ENCODE data around the gene MYH11.

Gene MYH11

DNA sequence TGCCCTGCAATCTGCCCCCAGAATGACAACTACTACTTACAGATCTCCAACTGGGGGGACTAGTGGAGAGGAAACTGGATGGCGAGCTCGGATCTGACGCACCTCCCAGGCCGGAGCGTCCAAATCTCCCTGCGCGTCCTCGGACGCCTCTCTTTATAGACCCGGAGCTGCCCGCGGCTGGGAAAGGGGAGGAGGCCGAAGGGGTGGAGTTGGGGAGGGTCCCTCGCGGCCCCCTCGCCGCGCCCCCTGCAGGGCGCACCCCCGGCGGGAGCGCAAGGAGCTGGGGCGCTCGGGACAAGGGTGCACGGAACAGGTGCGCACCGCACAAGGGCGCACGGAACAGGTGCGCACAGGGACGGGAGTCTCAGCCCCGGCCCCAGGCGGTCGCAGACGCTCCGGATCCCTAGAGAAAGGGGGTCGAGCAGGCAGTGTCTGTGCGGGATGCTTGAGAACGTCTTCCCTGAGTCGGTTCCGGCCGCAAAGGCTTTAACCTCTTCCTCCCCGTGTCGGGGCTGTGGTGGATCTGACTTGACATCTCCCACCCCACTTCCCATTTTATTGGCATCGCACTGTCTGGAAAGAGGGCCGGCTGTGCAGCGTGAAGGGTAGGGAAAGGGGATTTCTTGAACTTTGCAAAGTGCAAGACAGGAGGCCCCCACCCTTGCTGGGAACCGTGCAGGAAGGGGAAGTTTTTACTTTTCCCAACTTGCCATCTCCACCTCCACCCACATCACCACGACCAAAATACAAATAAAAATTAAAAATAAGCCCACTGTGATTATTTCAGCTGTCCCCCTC is at the start of gene MYH11:
TSS of gene MYH11 (minus strand) at position 128 of the 798 bp plus-strand sequence. CDS start 18,776 bp downstream, outside the sequence.
- peak; percentile 53 for DNase-seq (ENCODE audit: low read depth, low spot score)

DNA sequence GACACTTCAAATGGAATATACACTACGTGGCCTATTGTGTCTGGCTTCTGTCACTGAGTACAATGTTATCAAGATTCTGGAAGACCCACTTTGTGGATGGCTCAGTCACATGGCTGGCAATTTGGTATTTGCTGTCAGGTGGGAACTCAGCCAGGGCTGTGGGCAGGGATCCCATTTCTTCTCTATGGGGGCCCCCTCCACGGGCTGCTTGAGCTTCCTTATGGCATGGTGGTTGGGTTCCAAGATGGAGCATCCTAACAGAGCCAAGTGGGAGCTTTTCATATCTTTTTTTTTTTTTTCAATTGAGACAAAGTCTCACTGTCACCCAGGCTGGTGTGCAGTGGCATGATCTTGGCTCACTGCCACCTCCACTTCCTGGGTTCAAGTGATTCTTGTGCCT is 49.6 kb upstream of the MYH11 start:
- DNase-seq (ENCODE audit: low read depth, low spot score) = no peak

DNA sequence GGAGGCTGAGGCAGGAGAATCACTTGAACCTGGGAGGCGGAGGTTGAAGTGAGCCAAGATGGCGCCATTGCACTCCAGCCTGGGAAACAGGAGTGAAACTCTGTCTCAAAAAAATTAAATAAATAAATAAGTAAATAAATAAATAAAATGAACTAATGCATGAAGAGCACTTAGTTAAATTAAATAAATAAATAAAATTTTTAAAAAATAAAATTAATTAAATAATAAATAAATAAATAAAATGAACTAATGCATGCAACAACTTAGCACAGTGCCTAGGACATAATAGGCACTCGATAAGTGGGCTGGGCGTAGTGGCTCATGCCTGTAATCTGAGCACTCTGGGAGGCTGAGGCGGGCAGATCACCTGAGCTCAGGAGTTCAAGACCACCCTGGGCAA is 47.1 kb upstream of the MYH11 start:
- no peak for DNase-seq (ENCODE audit: low read depth, low spot score)

DNA sequence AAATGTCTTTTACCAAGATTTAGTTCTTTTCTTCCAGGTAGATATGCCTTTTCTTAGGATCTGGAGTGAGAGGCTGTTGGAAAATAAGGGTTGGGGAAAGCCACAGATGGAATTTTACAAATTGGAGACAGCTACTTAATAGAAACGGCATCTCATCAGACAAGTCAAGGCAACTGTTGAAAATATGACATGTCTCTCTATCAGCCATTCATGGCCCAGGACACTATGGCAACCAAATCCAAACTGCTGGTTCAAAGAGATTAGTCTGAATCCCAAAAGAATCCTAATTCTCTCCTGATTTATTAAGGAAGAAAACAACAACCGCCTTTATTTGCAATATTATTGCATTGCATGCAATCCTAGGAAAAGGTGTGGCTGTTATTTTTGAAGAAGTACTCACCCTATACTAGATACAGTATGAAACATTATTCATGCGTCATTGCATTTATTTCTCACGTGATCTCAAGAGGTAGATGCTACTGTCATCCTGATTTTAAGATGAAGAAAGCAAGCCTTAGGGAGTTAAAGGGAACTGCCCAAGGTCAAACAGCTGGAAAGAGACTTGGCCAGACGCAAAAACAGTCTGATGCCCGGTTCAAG is 44.2 kb upstream of the MYH11 start:
- no peak for DNase-seq (ENCODE audit: low read depth, low spot score)

DNA sequence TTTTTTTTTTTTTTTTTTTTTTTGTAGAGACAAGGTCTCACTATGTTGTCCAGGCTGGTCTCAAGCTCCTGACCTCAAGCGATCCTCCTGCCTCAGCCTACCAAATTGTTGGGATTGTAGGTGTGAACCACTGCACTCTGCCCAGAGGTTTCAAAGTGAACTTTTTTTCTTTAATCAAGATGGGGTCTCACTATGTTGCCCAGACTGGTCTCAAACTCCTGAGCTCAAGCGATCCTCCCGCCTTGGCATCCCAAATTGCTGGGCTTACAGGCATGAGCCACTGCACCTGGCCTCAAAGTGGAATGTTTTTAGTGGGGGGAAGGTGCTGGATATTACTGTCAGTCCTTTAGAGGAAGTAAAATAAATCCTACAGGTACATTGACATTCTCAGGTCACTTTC is 43.5 kb upstream of the MYH11 start:
- DNase-seq (ENCODE audit: low read depth, low spot score) = no peak

DNA sequence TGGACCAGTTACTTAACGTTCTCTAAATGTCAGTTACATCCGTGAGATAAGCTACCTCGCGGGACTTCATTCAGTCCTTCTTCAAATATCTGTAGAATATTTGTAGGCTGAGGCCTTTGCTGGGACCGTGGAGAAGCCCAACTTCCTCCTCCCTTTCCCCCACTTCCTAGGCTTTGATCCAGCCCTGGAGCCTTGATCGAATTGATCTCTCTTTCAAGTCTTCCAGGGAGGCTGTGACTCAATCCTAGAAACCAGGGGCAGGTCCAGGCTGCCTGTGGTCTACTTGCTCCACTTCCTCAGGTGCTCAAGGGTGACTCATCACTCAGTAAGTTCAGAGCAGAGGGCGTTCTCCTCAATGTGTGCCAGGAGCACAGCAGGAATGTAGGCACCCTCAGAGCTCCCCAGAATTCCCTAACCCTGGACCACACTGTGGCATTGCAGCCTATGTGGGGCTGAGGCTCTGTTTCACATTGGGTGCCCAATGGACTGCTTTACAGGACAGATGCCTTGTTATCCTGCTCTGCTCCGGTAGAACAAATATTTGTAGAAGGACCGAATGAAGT is 42.8 kb upstream of the MYH11 start:
- peak; percentile 70 for DNase-seq (ENCODE audit: low read depth, low spot score)

DNA sequence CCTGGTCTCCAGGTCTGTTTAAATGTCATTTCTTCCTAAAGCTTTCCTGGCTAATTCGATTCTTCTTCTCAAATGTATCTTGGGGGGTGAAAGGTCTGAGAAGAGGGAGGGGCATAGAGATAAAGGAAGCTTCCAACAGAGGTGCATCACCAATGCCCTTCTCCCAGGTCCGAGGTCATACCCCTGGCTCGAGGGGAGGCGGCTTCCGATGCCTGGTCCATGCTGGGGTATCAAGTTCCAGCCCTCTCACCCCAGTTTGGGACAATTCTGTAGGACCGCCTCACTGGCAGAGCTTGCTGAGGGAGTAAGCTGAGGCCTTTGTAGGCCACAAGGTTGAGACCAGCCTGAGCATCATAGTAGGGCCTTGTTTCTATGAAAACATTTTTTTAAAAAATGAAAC is 41.8 kb upstream of the MYH11 start:
- DNase-seq (ENCODE audit: low read depth, low spot score) = no peak

DNA sequence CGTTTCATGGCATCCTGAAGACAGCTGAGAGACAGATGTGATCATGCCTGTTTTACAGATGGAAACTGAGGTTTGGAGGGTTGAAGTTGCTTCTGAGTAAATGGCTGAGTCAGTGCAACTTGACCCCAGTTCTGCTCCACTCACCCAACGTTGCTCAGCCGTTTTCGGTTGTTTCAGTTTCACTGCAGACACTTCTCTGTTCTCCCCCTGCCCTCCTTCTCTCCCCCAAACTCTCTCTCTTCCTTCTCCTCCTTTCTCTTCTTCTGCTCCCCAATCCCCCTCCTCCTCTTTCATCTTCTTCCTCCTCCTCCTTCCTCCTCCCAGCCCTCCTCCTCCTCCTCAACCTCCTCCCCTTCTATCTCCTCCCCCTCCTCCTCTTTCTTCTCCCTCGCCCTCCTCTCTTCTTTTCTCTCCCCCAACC is 41.0 kb upstream of the MYH11 start:
- no peak for DNase-seq (ENCODE audit: low read depth, low spot score)

DNA sequence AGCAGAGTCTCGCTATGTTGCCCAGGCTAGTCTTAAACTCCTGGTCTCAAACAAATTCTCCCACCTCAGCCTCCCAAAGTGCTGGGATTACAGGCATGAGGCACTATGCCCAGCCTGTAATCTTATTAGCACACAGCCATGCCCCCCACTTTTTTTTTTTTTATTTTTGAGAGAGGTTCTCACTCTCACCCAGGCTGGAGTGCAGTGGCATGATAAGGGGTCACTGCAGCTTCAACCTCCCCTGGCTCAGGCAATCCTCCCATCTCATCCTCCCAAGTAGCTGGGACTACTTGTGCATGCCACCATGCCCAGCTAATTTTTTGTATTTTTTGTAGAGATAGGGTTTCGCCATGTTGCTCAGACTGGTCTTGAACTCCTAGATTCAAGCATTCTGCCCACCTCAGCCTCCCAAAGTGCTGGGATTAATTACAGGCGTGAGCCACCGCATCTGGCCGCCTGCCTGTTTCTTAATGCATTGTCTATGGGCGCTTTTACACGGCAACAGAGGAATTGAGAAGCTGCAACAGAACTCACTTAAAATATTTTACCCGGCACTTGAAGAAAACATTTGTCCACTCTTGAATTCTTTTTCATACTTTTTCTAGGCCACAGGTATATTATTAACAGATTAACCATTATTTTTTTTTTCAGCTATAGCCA is 40.4 kb upstream of the MYH11 start:
- DNase-seq (ENCODE audit: low read depth, low spot score) = no peak

DNA sequence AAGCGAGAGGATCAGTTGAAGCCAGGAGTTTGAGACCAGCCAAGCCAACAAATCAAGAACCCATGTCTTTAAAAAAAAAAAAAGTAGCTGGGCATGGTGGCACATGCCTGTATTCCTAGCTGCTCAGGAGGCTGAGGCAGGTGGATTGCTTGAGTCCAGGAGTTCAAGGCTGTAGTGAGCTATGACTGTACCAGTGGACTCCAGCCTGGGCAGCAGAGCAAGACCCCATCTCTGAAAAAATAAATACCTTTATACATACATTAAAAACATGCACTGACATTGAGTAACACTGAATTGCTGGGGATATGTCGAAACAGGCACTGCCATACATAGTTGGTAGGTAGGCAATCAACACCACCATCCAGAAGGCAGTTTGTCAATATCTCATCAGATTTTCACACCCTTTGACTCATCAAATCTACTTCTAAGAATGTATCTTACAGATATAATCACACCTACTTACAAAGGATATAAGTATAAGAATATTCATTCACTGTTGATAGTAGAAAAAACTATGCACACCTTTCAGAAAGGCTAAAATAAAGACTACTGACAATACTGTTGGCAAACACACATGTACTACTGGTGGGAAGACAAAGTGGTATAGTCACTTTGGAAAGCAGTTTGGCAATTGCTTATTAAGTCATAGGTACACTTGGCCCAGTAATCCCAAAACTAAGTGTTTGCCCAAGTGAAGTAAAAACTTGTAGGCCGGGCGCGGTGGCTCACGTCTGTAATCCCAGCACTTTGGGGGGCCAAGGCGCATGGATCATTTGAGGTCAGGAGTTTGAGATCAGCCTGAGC is 37.9 kb upstream of the MYH11 start:
- DNase-seq (ENCODE audit: low read depth, low spot score) = no peak

DNA sequence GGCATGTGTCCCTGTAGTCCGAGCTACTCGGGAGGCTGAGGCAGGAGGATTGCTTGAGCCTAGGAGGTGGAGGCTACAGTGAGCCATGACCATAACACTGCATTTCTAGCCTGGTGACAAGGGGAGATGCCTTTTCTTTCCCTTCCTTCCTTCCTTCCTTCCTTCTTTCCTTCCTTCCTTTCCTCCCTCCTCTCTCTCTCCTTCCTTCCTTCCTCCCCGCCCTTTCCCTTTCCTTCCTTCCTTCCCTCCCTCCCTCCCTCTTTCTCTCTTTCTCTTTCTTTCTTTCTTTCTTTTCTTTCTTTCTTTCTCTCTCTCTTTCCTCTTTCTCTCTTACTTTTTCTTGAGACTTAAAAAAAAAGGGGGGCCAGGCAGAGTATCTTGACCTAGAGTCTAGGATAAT is 34.7 kb upstream of the MYH11 start:
- no peak for DNase-seq (ENCODE audit: low read depth, low spot score)

DNA sequence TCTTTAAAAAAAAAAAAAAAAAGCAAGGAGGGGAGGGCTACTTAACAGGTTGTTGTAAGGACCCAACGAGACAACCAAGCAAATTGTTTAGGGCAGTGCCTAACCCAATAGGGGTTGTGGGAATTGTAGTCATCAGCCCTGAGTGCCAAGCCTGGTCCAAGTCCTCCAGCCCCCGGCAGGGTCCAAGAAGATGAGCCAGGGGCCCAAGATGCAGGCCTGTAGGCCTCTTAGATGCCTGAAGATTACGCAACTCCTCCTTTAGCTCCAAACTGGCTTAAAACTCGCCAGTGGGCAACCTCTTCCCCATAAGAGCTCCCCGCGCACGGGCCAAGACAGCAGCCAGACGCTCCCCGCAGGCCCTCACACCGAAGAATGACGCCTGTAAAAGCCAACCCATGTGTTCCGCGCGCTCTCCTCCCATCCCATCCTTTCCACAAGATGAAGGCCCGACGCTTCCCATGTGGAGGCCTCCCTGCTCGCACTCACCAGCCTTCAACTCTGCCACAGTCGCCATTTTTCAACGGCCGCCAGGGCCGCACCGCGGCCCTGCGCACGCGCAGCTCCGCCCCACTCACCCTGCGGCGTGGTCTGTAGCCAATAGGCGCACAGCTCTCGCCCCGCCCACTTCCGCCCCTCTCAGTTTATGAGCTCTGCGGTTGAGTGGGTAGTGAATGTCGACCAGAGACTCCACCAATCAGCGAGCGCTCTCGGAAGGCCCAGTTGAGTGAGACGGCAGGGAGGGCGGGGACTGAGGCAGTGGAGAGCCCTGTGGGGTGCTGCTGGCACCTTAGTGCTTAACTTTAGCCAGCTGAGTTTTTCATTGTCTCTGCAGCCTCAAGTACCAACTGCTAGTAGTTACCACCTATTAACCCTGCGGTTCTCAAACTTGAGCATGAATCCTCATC is 31.5 kb upstream of the MYH11 start, which contains the start of gene CEP20:
TSS of gene CEP20 (minus strand) at position 532 of the 905 bp plus-strand sequence. CDS start at position 514, 18 bp downstream.
- peak; percentile 99 for DNase-seq (ENCODE audit: low read depth, low spot score)

DNA sequence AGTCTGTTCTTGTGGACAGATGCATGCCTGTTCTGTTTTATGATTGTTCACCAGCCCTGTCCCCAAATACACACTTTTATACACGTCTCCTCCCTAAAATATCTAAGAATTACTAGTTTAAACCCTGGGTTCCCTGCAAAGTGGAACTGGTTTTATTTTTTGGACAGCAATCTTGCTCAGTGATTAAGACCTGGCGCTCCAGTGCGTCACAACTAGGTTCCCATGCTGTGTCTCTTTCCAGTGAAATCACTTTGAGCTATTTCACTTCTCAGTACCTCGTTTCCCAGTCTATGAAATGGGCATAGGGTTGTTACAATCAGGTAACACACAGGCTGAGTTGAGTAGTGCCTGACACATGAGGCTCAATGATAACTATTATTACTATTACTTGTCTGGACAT is 30.5 kb upstream of the MYH11 start:
- DNase-seq (ENCODE audit: low read depth, low spot score) = no peak

DNA sequence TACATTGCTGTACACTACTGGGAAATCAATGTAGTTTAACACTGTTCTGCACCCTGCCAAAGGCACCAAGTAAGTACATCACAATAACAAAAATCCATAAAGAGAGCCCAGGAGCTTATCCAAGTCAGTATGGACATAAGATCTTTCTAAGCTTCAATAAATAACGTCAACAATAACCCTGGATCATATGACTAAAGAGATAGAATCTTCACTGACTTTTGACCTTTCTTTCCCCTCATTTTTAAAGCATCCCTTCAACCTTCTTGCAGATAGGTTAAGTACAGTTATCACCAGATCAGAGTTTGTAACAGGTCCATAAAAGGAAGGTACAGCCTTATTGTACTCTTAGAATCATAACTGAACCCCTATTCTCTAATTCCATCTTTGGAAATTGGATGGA is 29.2 kb upstream of the MYH11 start:
- DNase-seq (ENCODE audit: low read depth, low spot score) = no peak

DNA sequence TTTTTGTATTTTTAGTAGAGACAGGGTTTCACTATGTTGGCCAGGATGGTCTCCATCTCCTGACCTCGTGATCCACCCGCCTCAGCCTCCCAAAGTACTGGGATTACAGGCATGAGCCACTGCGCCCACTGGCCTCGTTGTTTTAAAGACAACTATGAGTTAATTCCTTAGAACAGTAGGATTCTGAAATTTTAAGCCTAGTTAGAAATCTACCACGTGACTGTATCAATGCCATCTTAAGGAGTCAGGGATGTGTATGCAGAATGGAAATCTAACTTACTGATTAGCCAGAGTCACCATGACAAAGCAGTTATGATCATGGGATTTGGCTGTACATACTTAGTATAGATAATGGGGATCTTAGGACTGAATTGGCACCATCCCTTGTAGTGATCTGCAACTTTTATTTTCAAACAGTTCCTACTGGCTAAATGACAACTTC is 28.8 kb upstream of the MYH11 start:
- DNase-seq (ENCODE audit: low read depth, low spot score) = no peak

DNA sequence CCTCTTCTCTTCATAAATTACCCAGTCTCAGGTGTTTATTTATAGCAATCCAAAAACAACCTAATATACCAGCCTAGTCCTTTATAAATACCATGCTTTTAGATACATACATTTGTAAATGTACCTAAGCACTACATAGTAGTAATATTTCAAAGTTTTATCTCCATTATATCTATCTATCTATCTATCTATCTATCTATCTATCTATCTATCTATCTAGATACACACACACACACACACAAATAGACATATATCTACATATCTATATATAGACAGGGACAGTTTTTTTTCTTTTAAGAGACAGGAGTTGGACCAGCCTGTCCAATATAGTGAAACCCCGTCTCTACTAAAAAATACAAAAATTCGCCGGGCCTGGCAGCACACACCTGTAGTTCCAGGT is 25.7 kb upstream of the MYH11 start:
- DNase-seq (ENCODE audit: low read depth, low spot score) = no peak

DNA sequence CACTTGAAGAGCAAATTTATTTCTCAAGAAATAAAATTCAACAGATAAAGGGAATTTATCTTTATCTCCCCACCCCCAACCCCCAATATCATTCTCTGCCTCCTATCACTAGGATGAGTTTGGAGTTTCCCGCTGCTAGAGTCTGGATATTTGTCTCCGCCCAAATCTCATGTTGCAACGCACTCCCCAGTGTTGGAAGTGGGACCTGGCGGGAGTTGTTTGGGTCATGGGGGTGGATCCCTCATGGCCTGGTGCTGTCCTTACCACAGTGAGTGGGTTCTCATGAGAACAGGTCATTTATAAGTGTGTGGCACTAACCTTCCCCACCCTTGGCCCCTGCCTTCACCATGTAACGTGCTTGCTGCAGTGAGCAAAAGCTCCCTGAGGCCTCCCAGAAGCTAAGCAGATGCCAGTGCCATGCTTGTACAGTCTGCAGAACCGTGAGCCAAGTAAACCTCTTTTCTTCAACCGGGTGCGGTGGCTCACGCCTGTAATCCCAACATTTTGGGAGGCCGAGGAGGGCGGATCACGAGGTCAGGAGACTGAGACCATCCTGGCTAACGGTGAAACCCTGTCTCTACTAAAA is 25.1 kb upstream of the MYH11 start:
- no peak for DNase-seq (ENCODE audit: low read depth, low spot score)

DNA sequence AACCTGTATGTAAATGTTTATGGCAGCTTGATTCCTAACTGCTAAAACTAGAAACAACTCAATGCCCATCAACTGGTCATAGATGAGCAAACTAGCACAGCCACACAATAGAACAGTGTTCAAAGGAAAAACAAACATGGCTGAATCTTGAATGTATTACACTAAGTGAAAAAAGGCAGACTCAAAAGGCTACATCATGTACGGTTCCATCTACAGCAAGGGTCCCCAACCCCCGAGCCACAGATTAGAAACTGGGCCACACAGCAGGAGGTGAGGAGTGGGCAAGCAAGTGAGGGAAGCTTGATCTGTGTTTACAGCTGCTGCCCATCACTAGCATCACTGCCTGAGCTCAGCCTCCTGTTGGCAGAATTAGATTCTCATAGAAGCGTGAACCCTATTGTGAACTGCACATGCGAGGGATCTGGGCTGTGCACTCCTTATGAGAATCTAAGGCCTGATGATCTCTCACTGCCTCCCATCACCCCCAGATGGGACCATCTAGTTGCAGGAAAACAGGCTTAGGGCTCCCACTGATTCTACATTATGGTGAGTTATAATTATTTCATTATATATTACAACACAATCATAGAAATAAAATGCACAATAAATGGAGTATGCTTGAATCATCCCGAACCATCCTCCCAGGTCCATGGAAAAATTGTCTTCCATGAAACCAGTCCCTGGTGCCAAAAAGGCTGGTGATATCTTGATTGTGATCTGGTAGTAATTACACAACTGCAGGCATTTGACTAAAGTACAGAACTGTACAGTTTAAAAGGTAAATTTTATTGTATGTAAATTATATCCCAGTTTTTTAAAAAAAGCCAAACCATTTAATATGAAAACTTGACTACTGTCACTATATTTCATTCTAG is 23.8 kb upstream of the MYH11 start:
- no peak for DNase-seq (ENCODE audit: low read depth, low spot score)

DNA sequence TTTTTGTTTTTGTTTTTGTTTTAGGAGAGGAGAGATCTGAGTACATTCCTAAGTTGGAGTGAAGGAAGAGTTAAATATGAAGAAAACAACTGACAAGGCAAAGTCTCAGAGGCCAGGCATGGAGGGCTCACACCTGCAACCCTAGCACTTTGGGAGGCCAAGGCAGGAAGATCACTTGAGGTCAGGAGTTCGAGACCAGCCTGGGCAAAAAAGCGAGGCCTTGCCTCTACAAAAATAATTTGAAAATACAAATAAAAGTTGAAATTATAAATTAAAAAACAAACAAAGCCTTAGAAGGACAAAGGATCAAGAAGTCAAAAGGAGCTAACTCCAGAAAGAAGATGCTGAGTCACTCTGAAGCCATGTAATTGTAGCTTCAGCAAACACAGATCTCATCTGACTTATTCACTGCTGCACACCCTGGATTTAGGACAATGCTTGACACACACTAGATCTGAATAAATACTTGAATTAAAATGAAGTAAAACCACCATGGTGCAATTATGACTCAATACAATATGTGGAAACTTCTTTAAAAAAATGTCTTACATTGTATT is 22.5 kb upstream of the MYH11 start:
- no peak for DNase-seq (ENCODE audit: low read depth, low spot score)

All from ELF-1 (cell line).